ENCODE results near the gene PTPN3.

GRCh38 chr9:109371374-109371773 is 126.7 kb downstream of the PTPN3 start:
- TF ChIP-seq POLR2A (IDR thresholded peaks at IDR 0.05; ENCODE audit: low read length) (no peak), GATA1 (IDR thresholded peaks at IDR 0.05; ENCODE audit: low read depth, low read length) (no peak)

Data from erythroblast (primary cell).